ENCODE results near the gene CAMTA1.

CAMTA1 gene

DNA sequence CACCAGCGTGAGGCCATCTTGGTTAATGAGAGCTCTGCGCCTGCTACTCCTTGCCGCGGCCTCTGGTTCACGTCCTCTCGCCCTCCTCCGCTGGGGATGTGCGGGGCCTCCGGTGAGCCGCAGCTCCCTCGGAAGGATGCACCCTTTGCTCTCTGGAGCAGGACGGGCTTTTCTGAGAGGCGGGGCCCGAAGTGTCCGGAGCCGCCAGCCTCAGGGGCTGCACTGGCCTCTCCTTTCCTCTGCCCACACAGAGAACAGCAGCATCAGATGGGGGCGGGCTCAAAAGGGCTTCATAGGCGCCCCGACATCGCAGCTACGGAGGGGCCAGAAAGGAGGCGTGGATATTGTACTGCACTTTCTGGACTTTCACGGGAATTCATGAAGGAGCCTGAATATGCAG, 284.7 kb downstream of the CAMTA1 start:
- no peak overlapping the region for H3K9ac ChIP-seq (ENCODE audit: low read depth, low read length)
- peak overlapping the region; percentile 60 for H3K4me3 ChIP-seq (ENCODE audit: low read depth, low read length)
- no peak overlapping the region for H3K27ac ChIP-seq (ENCODE audit: low read depth, low read length)
- H3K27me3 ChIP-seq (ENCODE audit: control insufficient read depth, insufficient read depth, low read length) = no peaks in the 10 kb centered on the region
- H3K9me3 ChIP-seq (ENCODE audit: control insufficient read depth, insufficient read depth, low read length) = no peaks in the 10 kb centered on the region
- H3K4me1 ChIP-seq (ENCODE audit: control insufficient read depth, insufficient read depth, low read length) = 0 out of 2 replicates have a peak, but pooled peaks cover 2% of the 10 kb centered on the region
- no peaks in the 10 kb centered on the region for H3K36me3 ChIP-seq (ENCODE audit: control insufficient read depth, insufficient read depth, low read length)

DNA sequence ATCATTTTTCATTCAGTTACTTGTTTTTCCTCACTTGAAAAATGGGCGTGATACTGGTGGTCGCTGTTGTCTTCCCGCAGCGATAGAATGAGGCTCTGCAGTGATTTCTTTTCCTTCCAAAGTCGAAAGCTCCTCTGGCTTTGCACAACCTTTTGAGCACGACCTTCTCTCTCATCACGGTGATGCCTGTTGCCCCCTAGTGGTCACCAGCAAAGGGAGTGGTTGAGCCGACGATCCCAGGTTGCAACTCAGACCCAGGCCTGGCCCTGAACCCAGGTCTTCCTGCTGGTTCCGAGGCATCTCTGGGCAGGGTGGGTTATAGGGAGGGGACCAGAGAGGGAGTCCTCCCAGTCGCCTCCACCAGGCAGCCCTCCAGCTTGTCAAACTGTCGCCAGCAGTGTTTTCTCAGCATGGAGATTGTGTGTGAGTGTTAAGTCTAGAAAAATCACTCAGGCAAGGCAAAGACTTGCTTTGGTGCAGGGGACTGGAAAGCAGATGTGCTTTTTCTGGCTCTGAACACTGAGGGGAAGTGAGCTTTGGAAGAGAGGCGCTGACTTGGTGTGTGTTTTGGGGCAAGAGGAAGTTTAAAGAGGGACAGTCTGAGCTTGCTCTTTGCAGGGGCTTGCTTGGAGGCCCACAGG, 285.3 kb downstream of the CAMTA1 start:
- 0 out of 2 replicates have a peak, but pooled peaks cover 2% of the 10 kb centered on the region for H3K4me1 ChIP-seq (ENCODE audit: control insufficient read depth, insufficient read depth, low read length)
- H3K9ac ChIP-seq (ENCODE audit: low read depth, low read length) = no peak overlapping the region
- no peak overlapping the region for H3K27ac ChIP-seq (ENCODE audit: low read depth, low read length)
- no peaks in the 10 kb centered on the region for H3K36me3 ChIP-seq (ENCODE audit: control insufficient read depth, insufficient read depth, low read length)
- H3K27me3 ChIP-seq (ENCODE audit: control insufficient read depth, insufficient read depth, low read length) = no peaks in the 10 kb centered on the region
- H3K9me3 ChIP-seq (ENCODE audit: control insufficient read depth, insufficient read depth, low read length) = no peaks in the 10 kb centered on the region
- H3K4me3 ChIP-seq (ENCODE audit: low read depth, low read length) = peak overlapping the region; percentile 60

DNA sequence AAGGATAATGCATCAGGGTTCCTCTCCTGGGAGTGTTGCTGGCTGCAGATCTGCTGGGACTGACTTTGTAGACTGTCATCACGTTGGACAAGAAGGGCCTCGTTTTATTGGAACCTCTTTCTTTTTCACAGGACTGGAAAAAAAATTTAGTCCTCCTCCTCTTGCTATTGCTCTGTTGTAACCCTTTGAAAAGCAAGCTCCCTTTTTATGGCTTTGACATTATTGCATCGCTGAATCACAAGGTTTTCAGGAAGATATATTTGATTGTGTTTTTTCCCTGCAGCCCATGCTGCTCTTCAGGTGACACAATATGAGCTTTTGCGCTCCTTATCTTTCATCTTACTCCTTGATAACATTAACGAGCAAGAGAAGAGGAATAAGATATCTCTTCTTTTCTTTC, 290.9 kb downstream of the CAMTA1 start:
- Histone ChIP-seq H3K4me3 (ENCODE audit: low read depth, low read length) (no peak overlapping the region), H3K36me3 (ENCODE audit: control insufficient read depth, insufficient read depth, low read length) (no peaks in the 10 kb centered on the region), H3K4me1 (ENCODE audit: control insufficient read depth, insufficient read depth, low read length) (no peaks in the 10 kb centered on the region; the same call in 1 of the 2 replicates), H3K9me3 (ENCODE audit: control insufficient read depth, insufficient read depth, low read length) (peaks cover 6% of the 10 kb centered on the region; the same call in 1 of the 2 replicates), H3K9ac (ENCODE audit: low read depth, low read length) (no peak overlapping the region), H3K27ac (ENCODE audit: low read depth, low read length) (no peak overlapping the region), H3K27me3 (ENCODE audit: control insufficient read depth, insufficient read depth, low read length) (no peaks in the 10 kb centered on the region)

DNA sequence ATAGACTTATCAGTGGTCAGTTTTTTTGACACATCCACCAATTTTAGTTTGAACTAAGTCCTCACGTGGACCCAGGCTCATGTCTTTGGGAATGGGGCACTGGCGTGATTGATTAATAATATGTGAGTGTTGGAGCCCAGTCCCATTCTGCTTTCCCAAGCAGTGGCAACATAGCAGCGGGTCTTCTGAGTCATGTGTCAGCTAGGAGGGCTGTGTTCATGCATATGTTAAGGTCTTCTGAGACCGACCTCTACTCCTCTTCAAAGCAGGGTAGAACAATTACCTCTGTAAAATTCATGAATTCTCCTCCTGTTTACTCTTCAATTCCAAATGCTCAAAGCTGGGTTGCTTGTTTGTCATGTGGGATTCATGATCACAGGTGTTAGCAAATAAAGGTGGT, 291.3 kb downstream of the CAMTA1 start:
- H3K9me3 ChIP-seq (ENCODE audit: control insufficient read depth, insufficient read depth, low read length) = peaks cover 6% of the 10 kb centered on the region; the same call in 1 of the 2 replicates
- H3K27me3 ChIP-seq (ENCODE audit: control insufficient read depth, insufficient read depth, low read length) = no peaks in the 10 kb centered on the region
- H3K4me3 ChIP-seq (ENCODE audit: low read depth, low read length) = no peak overlapping the region
- no peaks in the 10 kb centered on the region for H3K36me3 ChIP-seq (ENCODE audit: control insufficient read depth, insufficient read depth, low read length)
- H3K9ac ChIP-seq (ENCODE audit: low read depth, low read length) = no peak overlapping the region
- H3K4me1 ChIP-seq (ENCODE audit: control insufficient read depth, insufficient read depth, low read length) = no peaks in the 10 kb centered on the region; the same call in 1 of the 2 replicates
- no peak overlapping the region for H3K27ac ChIP-seq (ENCODE audit: low read depth, low read length)

DNA sequence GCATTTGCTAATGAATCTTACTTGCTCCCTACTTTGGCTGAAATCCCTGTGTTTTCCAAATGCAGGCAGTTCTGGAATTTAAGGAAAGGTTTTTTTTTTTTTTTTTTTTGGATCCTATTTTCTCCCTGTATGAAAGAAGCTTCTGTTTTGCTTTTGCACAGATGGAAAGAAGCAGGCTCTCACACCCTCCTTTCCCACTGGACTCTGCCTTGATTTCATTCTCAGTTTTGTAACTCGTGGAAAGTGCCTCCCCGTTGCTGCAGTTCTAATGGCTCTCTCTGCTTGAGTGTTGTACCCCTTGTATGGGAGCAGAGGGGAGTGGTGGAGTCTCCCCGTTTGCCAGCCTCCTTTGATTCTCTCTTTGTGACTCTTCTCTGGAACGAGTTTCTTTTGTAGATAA, 291.9 kb downstream of the CAMTA1 start:
- H3K4me3 ChIP-seq (ENCODE audit: low read depth, low read length) = no peak overlapping the region
- no peaks in the 10 kb centered on the region for H3K36me3 ChIP-seq (ENCODE audit: control insufficient read depth, insufficient read depth, low read length)
- H3K4me1 ChIP-seq (ENCODE audit: control insufficient read depth, insufficient read depth, low read length) = no peaks in the 10 kb centered on the region; the same call in 1 of the 2 replicates
- H3K27ac ChIP-seq (ENCODE audit: low read depth, low read length) = no peak overlapping the region
- H3K27me3 ChIP-seq (ENCODE audit: control insufficient read depth, insufficient read depth, low read length) = no peaks in the 10 kb centered on the region
- H3K9ac ChIP-seq (ENCODE audit: low read depth, low read length) = no peak overlapping the region
- peaks cover 6% of the 10 kb centered on the region; the same call in 1 of the 2 replicates for H3K9me3 ChIP-seq (ENCODE audit: control insufficient read depth, insufficient read depth, low read length)

DNA sequence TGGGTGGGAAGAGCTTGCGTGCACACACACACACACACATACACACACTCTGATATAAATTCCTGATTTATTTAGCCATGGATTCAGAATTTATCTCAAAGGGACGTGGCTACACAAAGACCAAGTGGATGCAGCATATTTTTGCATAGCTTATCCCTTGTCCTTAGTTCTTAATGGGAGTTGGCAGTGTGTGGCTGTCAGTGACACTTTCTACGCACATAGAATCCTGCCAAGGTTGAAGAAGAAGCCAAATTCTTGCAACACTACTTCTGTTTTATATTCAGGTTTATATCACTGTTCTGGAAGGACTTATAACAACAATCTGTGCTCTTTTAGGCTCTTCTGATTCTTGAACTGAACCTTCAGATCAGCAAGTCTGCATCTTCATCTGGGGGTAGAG, 292.7 kb downstream of the CAMTA1 start:
- Histone ChIP-seq H3K4me1 (ENCODE audit: control insufficient read depth, insufficient read depth, low read length) (no peaks in the 10 kb centered on the region; the same call in 1 of the 2 replicates), H3K9me3 (ENCODE audit: control insufficient read depth, insufficient read depth, low read length) (peaks cover 6% of the 10 kb centered on the region; the same call in 1 of the 2 replicates), H3K27ac (ENCODE audit: low read depth, low read length) (no peak overlapping the region), H3K36me3 (ENCODE audit: control insufficient read depth, insufficient read depth, low read length) (no peaks in the 10 kb centered on the region), H3K9ac (ENCODE audit: low read depth, low read length) (no peak overlapping the region), H3K4me3 (ENCODE audit: low read depth, low read length) (no peak overlapping the region), H3K27me3 (ENCODE audit: control insufficient read depth, insufficient read depth, low read length) (no peaks in the 10 kb centered on the region)

DNA sequence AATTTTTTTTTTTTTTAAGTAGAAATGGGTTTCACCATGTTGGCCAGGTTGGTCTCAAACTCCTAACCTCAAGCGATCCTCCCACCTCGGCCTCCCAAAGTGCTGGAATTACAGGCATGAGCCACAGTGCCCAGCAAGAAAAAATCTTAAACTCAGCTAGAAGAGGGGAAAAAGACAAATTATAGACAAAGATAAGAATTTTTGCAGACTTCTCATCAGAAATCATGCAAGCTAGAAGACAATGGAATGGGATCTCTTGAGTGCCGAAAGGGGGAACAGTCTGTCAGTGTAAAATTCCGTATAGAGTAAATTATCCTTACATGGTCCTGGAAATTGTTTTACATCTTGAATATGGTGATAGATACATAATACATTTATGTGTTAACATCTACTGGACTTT, 294.4 kb downstream of the CAMTA1 start:
- peaks cover 6% of the 10 kb centered on the region; the same call in 1 of the 2 replicates for H3K9me3 ChIP-seq (ENCODE audit: control insufficient read depth, insufficient read depth, low read length)
- H3K9ac ChIP-seq (ENCODE audit: low read depth, low read length) = no peak overlapping the region
- H3K4me1 ChIP-seq (ENCODE audit: control insufficient read depth, insufficient read depth, low read length) = no peaks in the 10 kb centered on the region; the same call in 1 of the 2 replicates
- H3K4me3 ChIP-seq (ENCODE audit: low read depth, low read length) = no peak overlapping the region
- no peaks in the 10 kb centered on the region for H3K27me3 ChIP-seq (ENCODE audit: control insufficient read depth, insufficient read depth, low read length)
- H3K36me3 ChIP-seq (ENCODE audit: control insufficient read depth, insufficient read depth, low read length) = no peaks in the 10 kb centered on the region
- no peak overlapping the region for H3K27ac ChIP-seq (ENCODE audit: low read depth, low read length)

DNA sequence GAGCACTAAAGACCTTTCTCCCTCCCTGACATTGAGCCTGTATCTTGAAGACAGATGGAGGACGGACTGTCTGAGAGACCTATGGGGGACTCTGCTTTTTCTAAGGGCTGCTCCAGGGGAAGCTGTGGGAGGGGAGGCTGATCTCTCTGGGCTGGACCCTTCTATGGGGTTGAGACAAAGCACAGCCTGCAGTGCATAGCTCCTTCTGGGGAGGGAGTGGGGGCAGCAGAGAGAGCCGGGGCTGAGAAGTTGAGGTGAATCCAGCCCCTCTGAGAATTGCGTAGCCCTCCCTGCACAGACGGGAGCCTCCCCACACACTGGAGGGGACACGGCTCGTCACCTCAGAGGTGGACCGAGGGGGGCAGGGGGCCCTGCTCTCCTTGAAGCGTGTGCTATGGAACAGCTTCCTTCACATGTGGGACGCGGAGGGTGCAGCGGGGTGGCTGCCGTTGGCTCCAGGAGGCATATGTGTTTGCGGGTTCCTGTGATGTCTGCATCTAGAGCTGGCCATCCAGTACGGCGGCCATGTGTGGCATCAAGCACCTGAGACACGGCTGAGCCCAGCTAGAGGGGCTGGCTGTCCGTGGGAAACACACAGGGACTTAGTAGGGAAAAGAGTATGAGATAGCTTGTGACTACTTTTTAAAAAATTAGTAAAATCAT, 299.1 kb downstream of the CAMTA1 start:
- no peaks in the 10 kb centered on the region for H3K9me3 ChIP-seq (ENCODE audit: control insufficient read depth, insufficient read depth, low read length)
- no peak overlapping the region for H3K4me3 ChIP-seq (ENCODE audit: low read depth, low read length)
- H3K4me1 ChIP-seq (ENCODE audit: control insufficient read depth, insufficient read depth, low read length) = no peaks in the 10 kb centered on the region
- H3K36me3 ChIP-seq (ENCODE audit: control insufficient read depth, insufficient read depth, low read length) = no peaks in the 10 kb centered on the region
- H3K9ac ChIP-seq (ENCODE audit: low read depth, low read length) = no peak overlapping the region
- no peak overlapping the region for H3K27ac ChIP-seq (ENCODE audit: low read depth, low read length)
- H3K27me3 ChIP-seq (ENCODE audit: control insufficient read depth, insufficient read depth, low read length) = no peaks in the 10 kb centered on the region

DNA sequence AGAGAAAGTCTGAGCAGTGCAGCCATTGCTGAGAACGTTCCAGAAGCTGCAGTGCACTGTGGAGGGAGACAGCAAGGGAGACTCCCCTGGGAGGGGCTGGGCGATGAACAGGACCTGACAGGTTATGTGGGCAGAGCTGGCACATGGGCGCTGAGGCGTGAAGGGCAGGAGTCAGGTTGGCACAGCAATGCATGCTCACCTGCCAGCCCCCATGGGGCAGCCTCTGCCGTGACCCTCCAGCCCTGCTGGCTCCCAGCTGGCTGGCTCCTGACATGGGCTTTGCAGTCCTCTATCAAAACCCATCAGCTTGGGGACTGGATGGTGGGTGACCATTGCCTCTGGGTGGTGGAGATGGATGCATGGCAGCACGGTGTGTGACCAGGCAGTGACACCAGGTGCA, 300.3 kb downstream of the CAMTA1 start:
- Histone ChIP-seq H3K4me3 (ENCODE audit: low read depth, low read length) (no peak overlapping the region), H3K27ac (ENCODE audit: low read depth, low read length) (no peak overlapping the region), H3K9ac (ENCODE audit: low read depth, low read length) (no peak overlapping the region), H3K36me3 (ENCODE audit: control insufficient read depth, insufficient read depth, low read length) (no peaks in the 10 kb centered on the region), H3K4me1 (ENCODE audit: control insufficient read depth, insufficient read depth, low read length) (no peaks in the 10 kb centered on the region), H3K27me3 (ENCODE audit: control insufficient read depth, insufficient read depth, low read length) (no peaks in the 10 kb centered on the region), H3K9me3 (ENCODE audit: control insufficient read depth, insufficient read depth, low read length) (no peaks in the 10 kb centered on the region)

DNA sequence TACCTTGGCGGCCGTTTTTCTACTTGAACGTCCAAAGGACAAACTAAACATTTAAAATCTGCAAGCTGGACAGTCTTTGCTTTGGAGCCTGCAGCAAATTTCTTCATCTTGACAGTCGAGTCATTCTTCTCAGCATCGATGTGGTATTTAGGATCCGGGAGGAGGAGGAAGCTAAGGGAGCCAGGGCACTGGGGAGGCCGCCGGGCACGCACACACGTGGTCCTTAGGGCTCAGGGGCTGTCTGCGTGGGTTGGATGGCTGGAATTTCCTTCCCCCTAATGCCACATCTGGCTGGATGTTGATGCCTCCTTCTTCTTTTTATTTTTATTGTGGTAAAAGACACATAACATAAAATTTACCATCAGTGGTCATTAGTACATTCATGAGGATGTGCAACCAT, 300.9 kb downstream of the CAMTA1 start:
- Histone ChIP-seq H3K27me3 (ENCODE audit: control insufficient read depth, insufficient read depth, low read length) (no peaks in the 10 kb centered on the region), H3K36me3 (ENCODE audit: control insufficient read depth, insufficient read depth, low read length) (no peaks in the 10 kb centered on the region), H3K4me1 (ENCODE audit: control insufficient read depth, insufficient read depth, low read length) (no peaks in the 10 kb centered on the region), H3K4me3 (ENCODE audit: low read depth, low read length) (no peak overlapping the region), H3K27ac (ENCODE audit: low read depth, low read length) (no peak overlapping the region), H3K9ac (ENCODE audit: low read depth, low read length) (no peak overlapping the region), H3K9me3 (ENCODE audit: control insufficient read depth, insufficient read depth, low read length) (no peaks in the 10 kb centered on the region)

DNA sequence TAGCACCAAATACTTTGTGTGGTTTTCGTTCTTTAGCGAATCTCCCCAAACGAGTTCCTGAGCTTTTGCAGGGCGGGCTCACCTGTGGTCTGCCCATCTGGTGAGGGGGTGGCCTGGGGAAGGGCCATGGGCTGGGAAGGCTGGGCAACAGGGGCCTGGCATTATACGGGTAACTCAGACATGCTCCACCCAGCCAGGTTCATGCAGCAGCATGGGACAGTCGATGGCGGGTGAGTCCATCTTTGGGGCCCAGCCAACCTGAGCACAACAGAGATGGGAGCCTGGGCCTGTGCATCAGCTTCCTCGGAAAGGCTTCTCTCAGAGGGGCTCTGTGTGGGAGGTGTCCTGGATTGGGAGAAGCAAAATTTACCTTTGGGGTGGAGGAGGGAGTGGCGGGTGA, 302.6 kb downstream of the CAMTA1 start:
- no peak overlapping the region for H3K4me3 ChIP-seq (ENCODE audit: low read depth, low read length)
- no peak overlapping the region for H3K9ac ChIP-seq (ENCODE audit: low read depth, low read length)
- no peak overlapping the region for H3K27ac ChIP-seq (ENCODE audit: low read depth, low read length)
- H3K27me3 ChIP-seq (ENCODE audit: control insufficient read depth, insufficient read depth, low read length) = no peaks in the 10 kb centered on the region
- no peaks in the 10 kb centered on the region for H3K4me1 ChIP-seq (ENCODE audit: control insufficient read depth, insufficient read depth, low read length)
- no peaks in the 10 kb centered on the region for H3K36me3 ChIP-seq (ENCODE audit: control insufficient read depth, insufficient read depth, low read length)
- no peaks in the 10 kb centered on the region for H3K9me3 ChIP-seq (ENCODE audit: control insufficient read depth, insufficient read depth, low read length)

Data from HUES48 (cell line).